Measurements from ENCODE around the gene IGF2. TPM values are rescaled to one million over a fixed set of nuclear protein-coding genes. Genes with fewer than 3 reads are reported as not detected.
A peak's percentile ranks its signal among the peaks of the same experiment; 100 is the strongest.

Gene IGF2
- total RNA-seq, 5 donors from 2014 or later (not counting 1 experiment from before 2014, with no cell fraction given), result 0.30 to 0.98 (median 0.60) TPM; not detected in 1

- no peak overlapping the region for H3K27ac Mint-ChIP-seq
- H3K27me3 Mint-ChIP-seq, result peaks cover 0 to 2% of the 10 kb centered on the region in 2 donors
- no peak for ATAC-seq (replicated peaks in 1 of 4)
- no peaks in the 10 kb centered on the region for H3K9me3 ChIP-seq
- no peaks in the 10 kb centered on the region for H3K9me3 Mint-ChIP-seq
- H3K36me3 ChIP-seq (ENCODE audit: control insufficient read depth in 2 of 2, extremely low read depth in 1 of 2, insufficient read depth in 1 of 2, low read length in 1 of 2), result no peaks in the 10 kb centered on the region
- DNase-seq, result no peak
- H3K4me3 ChIP-seq (ENCODE audit: control insufficient read depth in 1 of 2, extremely low read depth in 1 of 2, low read length in 1 of 2), result no peak overlapping the region
- peaks cover 0 to 3% of the 10 kb centered on the region in 2 experiments for H3K4me1 ChIP-seq (ENCODE audit: control insufficient read depth in 1 of 2, extremely low read depth in 1 of 2, insufficient read depth in 2 of 2, low read length in 2 of 2)
- H3K4me3 Mint-ChIP-seq, result no peak overlapping the region
- no peaks in the 10 kb centered on the region for H3K4me1 Mint-ChIP-seq
- ChIA-PET CTCF (no interaction called here), POLR2A (no interaction called here)
- no peaks in the 10 kb centered on the region for H3K36me3 Mint-ChIP-seq
- WGBS (ENCODE audit: insufficient coverage), result 59% methylated on average over 21 of the region's 23 CpGs
- peaks cover 0 to 52% of the 10 kb centered on the region in 2 experiments for H3K27me3 ChIP-seq (replicated peaks in 1 of 2; ENCODE audit: control insufficient read depth in 2 of 2, extremely low read depth in 1 of 2, insufficient read depth in 2 of 2, low read length in 1 of 2)
- no peak overlapping the region for H3K27ac ChIP-seq (ENCODE audit: low read length)
These were observed 30.3 kb downstream of the IGF2 start for GRCh38 chr11:2108675-2109491.

- Histone ChIP-seq H3K27ac (ENCODE audit: low read length) (no peak overlapping the region), H3K4me3 (ENCODE audit: control insufficient read depth in 1 of 2, extremely low read depth in 1 of 2, low read length in 1 of 2) (no peak overlapping the region), H3K27me3 (replicated peaks in 1 of 2; ENCODE audit: control insufficient read depth in 2 of 2, extremely low read depth in 1 of 2, insufficient read depth in 2 of 2, low read length in 1 of 2) (peaks cover 0 to 56% of the 10 kb centered on the region in 2 experiments), H3K36me3 (ENCODE audit: control insufficient read depth in 2 of 2, extremely low read depth in 1 of 2, insufficient read depth in 1 of 2, low read length in 1 of 2) (no peaks in the 10 kb centered on the region), H3K4me1 (ENCODE audit: control insufficient read depth in 1 of 2, extremely low read depth in 1 of 2, insufficient read depth in 2 of 2, low read length in 2 of 2) (peaks cover 0 to 3% of the 10 kb centered on the region in 2 experiments), H3K9me3 (no peaks in the 10 kb centered on the region)
- DNase-seq, result no peak
- H3K4me1 Mint-ChIP-seq, result no peaks in the 10 kb centered on the region
- no peaks in the 10 kb centered on the region for H3K9me3 Mint-ChIP-seq
- POLR2A ChIA-PET, result no interaction called here
- peaks cover 0 to 4% of the 10 kb centered on the region in 2 donors for H3K27me3 Mint-ChIP-seq
- no peak overlapping the region for H3K27ac Mint-ChIP-seq
- CTCF ChIA-PET, result no interaction called here
- H3K4me3 Mint-ChIP-seq, result no peak overlapping the region
- no peaks in the 10 kb centered on the region for H3K36me3 Mint-ChIP-seq
- WGBS (ENCODE audit: insufficient coverage), result 100% methylated on average over 2 of the region's 8 CpGs
- ATAC-seq (replicated peaks in 1 of 4), result no peak
These were observed 31.1 kb downstream of the IGF2 start for GRCh38 chr11:2107941-2108630.

GRCh38 chr11:2107521-2107920 is 31.7 kb downstream of the IGF2 start:
- no peaks in the 10 kb centered on the region for H3K4me1 Mint-ChIP-seq
- Histone ChIP-seq H3K9me3 (no peaks in the 10 kb centered on the region), H3K4me1 (ENCODE audit: control insufficient read depth in 1 of 2, extremely low read depth in 1 of 2, insufficient read depth in 2 of 2, low read length in 2 of 2) (peaks cover 0 to 3% of the 10 kb centered on the region in 2 experiments), H3K27me3 (replicated peaks in 1 of 2; ENCODE audit: control insufficient read depth in 2 of 2, extremely low read depth in 1 of 2, insufficient read depth in 2 of 2, low read length in 1 of 2) (peaks cover 0 to 61% of the 10 kb centered on the region in 2 experiments), H3K27ac (ENCODE audit: low read length) (no peak overlapping the region), H3K4me3 (ENCODE audit: control insufficient read depth in 1 of 2, extremely low read depth in 1 of 2, low read length in 1 of 2) (no peak overlapping the region), H3K36me3 (ENCODE audit: control insufficient read depth in 2 of 2, extremely low read depth in 1 of 2, insufficient read depth in 1 of 2, low read length in 1 of 2) (no peaks in the 10 kb centered on the region)
- ChIA-PET POLR2A (no interaction called here), CTCF (no interaction called here)
- no peak overlapping the region for H3K27ac Mint-ChIP-seq
- DNase-seq, result no peak
- peak in 1 of 4 experiments; percentile 9 for ATAC-seq (replicated peaks in 1 of 4)
- H3K9me3 Mint-ChIP-seq, result no peaks in the 10 kb centered on the region
- 84% methylated on average over 3 of the region's 4 CpGs for WGBS (ENCODE audit: insufficient coverage)
- H3K27me3 Mint-ChIP-seq, result peaks cover 0 to 5% of the 10 kb centered on the region in 2 donors
- no peak overlapping the region for H3K4me3 Mint-ChIP-seq
- no peaks in the 10 kb centered on the region for H3K36me3 Mint-ChIP-seq

- ChIA-PET CTCF (no interaction called here), POLR2A (no interaction called here)
- 100% methylated on average over 1 of the region's 1 CpG for WGBS (ENCODE audit: insufficient coverage)
- Histone ChIP-seq H3K36me3 (ENCODE audit: control insufficient read depth in 2 of 2, extremely low read depth in 1 of 2, insufficient read depth in 1 of 2, low read length in 1 of 2) (no peaks in the 10 kb centered on the region), H3K4me3 (ENCODE audit: control insufficient read depth in 1 of 2, extremely low read depth in 1 of 2, low read length in 1 of 2) (no peak overlapping the region), H3K27me3 (replicated peaks in 1 of 2; ENCODE audit: control insufficient read depth in 2 of 2, extremely low read depth in 1 of 2, insufficient read depth in 2 of 2, low read length in 1 of 2) (peaks cover 0 to 62% of the 10 kb centered on the region in 2 experiments), H3K27ac (ENCODE audit: low read length) (no peak overlapping the region), H3K9me3 (no peaks in the 10 kb centered on the region), H3K4me1 (ENCODE audit: control insufficient read depth in 1 of 2, extremely low read depth in 1 of 2, insufficient read depth in 2 of 2, low read length in 2 of 2) (peaks cover 0 to 3% of the 10 kb centered on the region in 2 experiments)
- no peaks in the 10 kb centered on the region for H3K4me1 Mint-ChIP-seq
- DNase-seq (no peak), ATAC-seq (replicated peaks in 1 of 4) (no peak)
- no peak overlapping the region for H3K4me3 Mint-ChIP-seq
- H3K9me3 Mint-ChIP-seq, result no peaks in the 10 kb centered on the region
- H3K36me3 Mint-ChIP-seq, result no peaks in the 10 kb centered on the region
- H3K27ac Mint-ChIP-seq, result no peak overlapping the region
- peaks cover 4 to 9% of the 10 kb centered on the region in 2 donors for H3K27me3 Mint-ChIP-seq
These were observed 32.5 kb downstream of the IGF2 start for GRCh38 chr11:2106583-2107209.

GRCh38 chr11:2105511-2105910 is 33.7 kb downstream of the IGF2 start:
- ATAC-seq (replicated peaks in 1 of 4), result no peak
- no peak for DNase-seq
- Histone ChIP-seq H3K9me3 (no peaks in the 10 kb centered on the region), H3K27ac (ENCODE audit: low read length) (no peak overlapping the region), H3K4me1 (ENCODE audit: control insufficient read depth in 1 of 2, extremely low read depth in 1 of 2, insufficient read depth in 2 of 2, low read length in 2 of 2) (peaks cover 0 to 8% of the 10 kb centered on the region in 2 experiments), H3K36me3 (ENCODE audit: control insufficient read depth in 2 of 2, extremely low read depth in 1 of 2, insufficient read depth in 1 of 2, low read length in 1 of 2) (no peaks in the 10 kb centered on the region), H3K4me3 (ENCODE audit: control insufficient read depth in 1 of 2, extremely low read depth in 1 of 2, low read length in 1 of 2) (no peak overlapping the region), H3K27me3 (replicated peaks in 1 of 2; ENCODE audit: control insufficient read depth in 2 of 2, extremely low read depth in 1 of 2, insufficient read depth in 2 of 2, low read length in 1 of 2) (peaks cover 0 to 69% of the 10 kb centered on the region in 2 experiments)
- H3K4me1 Mint-ChIP-seq, result no peaks in the 10 kb centered on the region
- H3K9me3 Mint-ChIP-seq, result no peaks in the 10 kb centered on the region
- CTCF ChIA-PET, result no interaction called here
- POLR2A ChIA-PET, result no interaction called here
- no peak overlapping the region for H3K27ac Mint-ChIP-seq
- 72% methylated on average over 7 of the region's 7 CpGs for WGBS (ENCODE audit: insufficient coverage)
- H3K4me3 Mint-ChIP-seq, result no peak overlapping the region
- peaks cover 4 to 9% of the 10 kb centered on the region in 2 donors for H3K27me3 Mint-ChIP-seq
- H3K36me3 Mint-ChIP-seq, result no peaks in the 10 kb centered on the region

- CTCF ChIA-PET, result no interaction called here
- H3K36me3 Mint-ChIP-seq, result no peaks in the 10 kb centered on the region
- ATAC-seq (replicated peaks in 1 of 4) (no peak), DNase-seq (no peak)
- Histone ChIP-seq H3K4me1 (ENCODE audit: control insufficient read depth in 1 of 2, extremely low read depth in 1 of 2, insufficient read depth in 2 of 2, low read length in 2 of 2) (peaks cover 0 to 15% of the 10 kb centered on the region in 2 experiments), H3K27me3 (replicated peaks in 1 of 2; ENCODE audit: control insufficient read depth in 2 of 2, extremely low read depth in 1 of 2, insufficient read depth in 2 of 2, low read length in 1 of 2) (peaks cover 0 to 72% of the 10 kb centered on the region in 2 experiments), H3K9me3 (no peaks in the 10 kb centered on the region), H3K36me3 (ENCODE audit: control insufficient read depth in 2 of 2, extremely low read depth in 1 of 2, insufficient read depth in 1 of 2, low read length in 1 of 2) (no peaks in the 10 kb centered on the region), H3K4me3 (ENCODE audit: control insufficient read depth in 1 of 2, extremely low read depth in 1 of 2, low read length in 1 of 2) (no peak overlapping the region), H3K27ac (ENCODE audit: low read length) (no peak overlapping the region)
- WGBS (ENCODE audit: insufficient coverage), result 82% methylated on average over 17 of the region's 18 CpGs
- H3K27me3 Mint-ChIP-seq, result peaks cover 4 to 11% of the 10 kb centered on the region in 2 donors
- H3K9me3 Mint-ChIP-seq, result no peaks in the 10 kb centered on the region
- no peaks in the 10 kb centered on the region for H3K4me1 Mint-ChIP-seq
- no peak overlapping the region for H3K27ac Mint-ChIP-seq
- POLR2A ChIA-PET, result no interaction called here
- H3K4me3 Mint-ChIP-seq, result no peak overlapping the region
These were observed 34.4 kb downstream of the IGF2 start for GRCh38 chr11:2104524-2105440.

All from T-cell (primary cell).